KMS-11 (cell line): ENCODE data around the gene USP32.

ENCODE experiments used
- H2AFZ ChIP-seq: fragments of 200-600 bp; sonication (generic); 2 replicates; pipeline ENCODE4 v1.6.1; 2016; ENCODE audit warnings: antibody characterized with exemption, mixed run types, low read depth
- H3K27ac ChIP-seq: fragments of 200-600 bp; sonication (generic); 2 replicates; pipeline ENCODE4 v1.6.1; 2016; ENCODE audit warnings: mild to moderate bottlenecking, mixed run types
- H3K27me3 ChIP-seq: fragments of 200-600 bp; sonication (generic); 2 replicates; pipeline ENCODE4 v1.6.1; 2017; ENCODE audit warnings: mild to moderate bottlenecking, low read depth, mixed run types, moderate library complexity; ENCODE audit not compliant: insufficient read depth
- H3K36me3 ChIP-seq: fragments of 200-600 bp; sonication (generic); 2 replicates; pipeline ENCODE4 v1.6.1; 2017; ENCODE audit warnings: mild to moderate bottlenecking, mixed run types; ENCODE audit not compliant: insufficient read depth
- H3K4me1 ChIP-seq: fragments of 200-600 bp; sonication (generic); 2 replicates; pipeline ENCODE4 v1.6.1; 2016; ENCODE audit warnings: mild to moderate bottlenecking, low read depth, mixed run types; ENCODE audit not compliant: poor library complexity, severe bottlenecking
- H3K4me2 ChIP-seq: fragments of 200-600 bp; sonication (generic); 2 replicates; pipeline ENCODE4 v1.7.0; 2016; ENCODE audit warnings: mild to moderate bottlenecking, mixed run types
- H3K4me3 ChIP-seq: fragments of 200-600 bp; sonication (generic); IDR thresholded peaks from 2 replicates; pipeline ENCODE4 v1.6.1; 2017; ENCODE audit warnings: low read depth, low read length, mixed read lengths; ENCODE audit not compliant: insufficient read depth
- H3K79me2 ChIP-seq: fragments of 200-600 bp; sonication (generic); 2 replicates; pipeline ENCODE4 v1.6.1; 2016; ENCODE audit warnings: low read depth, mixed run types; ENCODE audit not compliant: insufficient read depth
- H3K9ac ChIP-seq: fragments of 200-600 bp; sonication (generic); 2 replicates; pipeline ENCODE4 v1.6.1; 2016; ENCODE audit warnings: mild to moderate bottlenecking, mixed run types
- H4K20me1 ChIP-seq: fragments of 200-600 bp; sonication (generic); 2 replicates; pipeline ENCODE4 v1.6.1; 2016; ENCODE audit warnings: mild to moderate bottlenecking, mixed run types; ENCODE audit not compliant: insufficient read depth
- TF ChIP-seq, protein P1 (sequence below): fragments of 200-600 bp; sonication (generic); conservative IDR thresholded peaks from 2 replicates; pipeline ENCODE4 v1.6.1; 2017; ENCODE audit warnings: low read depth, mild to moderate bottlenecking, antibody characterized with exemption, low read length, moderate library complexity, mixed read lengths

USP32 gene

GRCh38 chr17:60396412-60396811, 4.5 kb upstream of the USP32 start:
- Histone ChIP-seq H3K79me2 (no peaks in the 10 kb centered on the region), H3K36me3 (no peaks in the 10 kb centered on the region), H3K27ac (no peak overlapping the region), H2AFZ (no peak overlapping the region), H4K20me1 (no peaks in the 10 kb centered on the region), H3K27me3 (no peaks in the 10 kb centered on the region), H3K4me3 (no peak overlapping the region), H3K4me2 (no peak overlapping the region), H3K4me1 (peaks cover 7% of the 10 kb centered on the region), H3K9ac (no peak overlapping the region)
- TF ChIP-seq, protein P1, sequence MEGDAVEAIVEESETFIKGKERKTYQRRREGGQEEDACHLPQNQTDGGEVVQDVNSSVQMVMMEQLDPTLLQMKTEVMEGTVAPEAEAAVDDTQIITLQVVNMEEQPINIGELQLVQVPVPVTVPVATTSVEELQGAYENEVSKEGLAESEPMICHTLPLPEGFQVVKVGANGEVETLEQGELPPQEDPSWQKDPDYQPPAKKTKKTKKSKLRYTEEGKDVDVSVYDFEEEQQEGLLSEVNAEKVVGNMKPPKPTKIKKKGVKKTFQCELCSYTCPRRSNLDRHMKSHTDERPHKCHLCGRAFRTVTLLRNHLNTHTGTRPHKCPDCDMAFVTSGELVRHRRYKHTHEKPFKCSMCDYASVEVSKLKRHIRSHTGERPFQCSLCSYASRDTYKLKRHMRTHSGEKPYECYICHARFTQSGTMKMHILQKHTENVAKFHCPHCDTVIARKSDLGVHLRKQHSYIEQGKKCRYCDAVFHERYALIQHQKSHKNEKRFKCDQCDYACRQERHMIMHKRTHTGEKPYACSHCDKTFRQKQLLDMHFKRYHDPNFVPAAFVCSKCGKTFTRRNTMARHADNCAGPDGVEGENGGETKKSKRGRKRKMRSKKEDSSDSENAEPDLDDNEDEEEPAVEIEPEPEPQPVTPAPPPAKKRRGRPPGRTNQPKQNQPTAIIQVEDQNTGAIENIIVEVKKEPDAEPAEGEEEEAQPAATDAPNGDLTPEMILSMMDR = no peak

- TF ChIP-seq, protein P1 = no peak
- H3K4me1 ChIP-seq = peaks cover 11% of the 10 kb centered on the region
Observed at GRCh38 chr17:60395508-60396065, 3.7 kb upstream of the USP32 start.

GRCh38 chr17:60393840-60394723, 2.1 kb upstream of the USP32 start:
- H2AFZ ChIP-seq = no peak overlapping the region
- TF ChIP-seq, protein P1 = no peak
- H3K36me3 ChIP-seq = no peaks in the 10 kb centered on the region
- no peak overlapping the region for H3K9ac ChIP-seq
- H3K27me3 ChIP-seq = no peaks in the 10 kb centered on the region
- no peaks in the 10 kb centered on the region for H4K20me1 ChIP-seq
- no peak overlapping the region for H3K27ac ChIP-seq
- no peak overlapping the region for H3K4me3 ChIP-seq
- peaks cover 18% of the 10 kb centered on the region for H3K4me1 ChIP-seq
- no peak overlapping the region for H3K4me2 ChIP-seq
- 0 out of 2 replicates have a peak, but pooled peaks cover 12% of the 10 kb centered on the region for H3K79me2 ChIP-seq

More at GRCh38 chr17:60395508-60396065, 3.7 kb upstream of the USP32 start:
- 0 out of 2 replicates have a peak, but pooled peaks cover 7% of the 10 kb centered on the region for H3K79me2 ChIP-seq
- no peak overlapping the region for H3K4me3 ChIP-seq
- no peak overlapping the region for H3K4me2 ChIP-seq
- H2AFZ ChIP-seq = no peak overlapping the region
- no peak overlapping the region for H3K27ac ChIP-seq
- H3K27me3 ChIP-seq = no peaks in the 10 kb centered on the region
- no peaks in the 10 kb centered on the region for H3K36me3 ChIP-seq
- H4K20me1 ChIP-seq = no peaks in the 10 kb centered on the region
- no peak overlapping the region for H3K9ac ChIP-seq

GRCh38 chr17:60392845-60393702, 1.1 kb upstream of the USP32 start:
- H3K27me3 ChIP-seq = no peaks in the 10 kb centered on the region
- H3K36me3 ChIP-seq = no peaks in the 10 kb centered on the region
- H3K79me2 ChIP-seq = 0 out of 2 replicates have a peak, but pooled peaks cover 12% of the 10 kb centered on the region
- peak overlapping the region; percentile 68 for H3K27ac ChIP-seq
- H4K20me1 ChIP-seq = no peaks in the 10 kb centered on the region
- peaks cover 18% of the 10 kb centered on the region for H3K4me1 ChIP-seq
- peak overlapping the region; percentile 68 for H3K9ac ChIP-seq
- H2AFZ ChIP-seq = peak overlapping the region; percentile 75
- peak overlapping the region; percentile 72 for H3K4me3 ChIP-seq
- H3K4me2 ChIP-seq = peak overlapping the region; percentile 67
- TF ChIP-seq, protein P1 = no peak
